Psoas muscle (tissue), 8 donors: ENCODE measurements around the gene JAKMIP3. TPM values are rescaled to one million over a fixed set of nuclear protein-coding genes. Genes with fewer than 3 reads are reported as not detected.
A peak's percentile ranks its signal among the peaks of the same experiment; 100 is the strongest.
"Not testable (repeated sequence)": the region's sequence is repeated elsewhere in the genome, so short reads cannot be mapped to it uniquely, and the experiment has no call there.

Source experiments
- ATAC-seq, 4 donors: fragments of 200-7000 bp; cut with Tn5 transposase; one replicate each; pipeline ENCODE4 v1.9.1; 2020; ENCODE audit warnings: moderate library complexity in 3 of 4, mild to moderate bottlenecking in 2 of 4
- DNase-seq, 2 donors: peaks; one replicate each; pipeline ENCODE4 v3.0.0-alpha.2; 2020
- H3K27ac ChIP-seq: fragments of 200-600 bp; one replicate; pipeline ENCODE4 v1.8.0; 2022
- H3K27me3 ChIP-seq, 3 donors: fragments of 200-600 bp in 1 of 3; one replicate each; pipeline versions ENCODE4 v1.6.1 to v1.8.0; 2013 to 2022; ENCODE audit warnings: low read length in 2 of 3, mild to moderate bottlenecking in 2 of 3, moderate library complexity in 1 of 3; ENCODE audit not compliant: insufficient read depth in 3 of 3
- H3K36me3 ChIP-seq, 2 donors: fragments of 200-600 bp in 1 of 2; one replicate each; pipeline versions ENCODE4 v1.6.1 to v1.8.0; 2013 to 2022; ENCODE audit warnings: low read depth in 1 of 2, mild to moderate bottlenecking in 1 of 2, moderate library complexity in 1 of 2; ENCODE audit not compliant: insufficient read depth in 1 of 2
- H3K4me1 ChIP-seq: fragments of 200-600 bp; one replicate; pipeline ENCODE4 v1.8.0; 2022
- H3K4me3 ChIP-seq: fragments of 200-600 bp; one replicate; pipeline ENCODE4 v1.8.0; 2022; ENCODE audit warnings: mild to moderate bottlenecking
- H3K9me3 ChIP-seq: fragments of 200-600 bp; one replicate; pipeline ENCODE4 v1.8.0; 2022
- CTCF ChIP-seq: fragments of 200-600 bp; IDR thresholded peaks from one replicate; pipeline ENCODE4 v1.8.0; 2022; ENCODE audit warnings: antibody characterized with exemption
- WGBS, 3 donors: extraction: QIAGEN DNeasy Blood & Tissue Kit; methylation state at CpG; one replicate each; pipeline versions ENCODE4 v1.1.6 to v1.1.7; 2013; 5-methylcytosine and 5-hydroxymethylcytosine counted together
- intact Hi-C, 2 donors: fragments of 100-400 bp; cut with DNase I; formaldehyde crosslinking; loops; one replicate each; pipeline versions ENCODE4 v1.11.0 to v1.14.2; 2022
- polyA plus RNA-seq, 3 donors: library from polyadenylated mRNA; stranded (reverse); fragments of 200-250 nt; gene quantifications; one replicate each; pipeline ENCODE4 v1.2.3, GENCODE V29; 2013
- total RNA-seq, 4 donors: library from RNA; stranded (reverse); fragmentation: NEBNext Ultra II Directional in 2 of 4; extraction: Animal tissue kit (Norgen Biotek cat#: 25700) in 2 of 4; gene quantifications; one replicate each; pipeline versions ENCODE4 v1.2.1 to v1.2.4, GENCODE V29; 2021 to 2023
- donor health status: healthy with polysubstance abuse.
- donor health status: DM: no; HTN: no; CAD: no; lungs with moderate emphysema.
- donor health status: Bipolar disorder and iron deficiency.
- donor health status: healthy.
- donor health status: DM: yes; HTN: yes; CAD: no.
- donor health status: DM: no; HTN: no; CAD: no.
- donor health status: DM: no; HTN: no; CAD: no.
- donor health status: DM: yes; HTN: yes; CAD: no.

JAKMIP3 gene
- total and polyA plus RNA-seq, 7 donors: 0.12 to 1.7 (median 0.52) TPM

DNA sequence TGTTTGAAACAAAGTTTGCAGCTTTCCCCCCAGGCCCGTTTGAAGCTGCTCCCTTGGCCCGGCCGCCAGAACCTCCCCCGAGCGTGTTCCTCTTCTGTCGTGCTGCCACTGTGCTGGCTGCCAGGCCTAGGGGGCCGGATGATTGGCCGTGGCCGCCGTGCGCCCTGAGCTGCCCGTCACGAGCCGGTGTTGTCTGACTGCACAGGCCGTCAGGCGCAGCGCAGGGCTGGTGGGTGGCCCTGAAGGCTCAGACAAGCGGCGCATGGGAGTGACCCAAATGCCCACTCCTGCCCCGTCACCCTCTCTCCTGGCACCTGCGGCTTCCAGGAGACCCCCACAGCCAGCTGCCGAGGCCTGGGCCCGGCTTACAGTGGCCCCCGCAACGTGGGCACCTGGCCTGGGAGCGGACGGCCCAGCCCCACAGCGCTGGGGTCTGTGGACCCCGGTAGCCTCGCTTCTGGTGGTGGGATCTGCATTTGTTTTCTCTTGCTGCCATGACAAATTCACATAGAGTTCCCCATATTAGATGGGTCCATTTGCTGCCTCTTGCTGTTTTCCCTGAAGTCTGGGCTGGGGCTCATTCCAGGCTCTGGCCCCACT, 13.1 kb downstream of the JAKMIP3 start:
- TF ChIP-seq CTCF: no peak
- Histone ChIP-seq H3K4me1 (no peaks in the 10 kb centered on the region), H3K27me3 (no peaks in the 10 kb centered on the region), H3K4me3 (no peak overlapping the region), H3K36me3 (no peaks in the 10 kb centered on the region), H3K9me3 (no peaks in the 10 kb centered on the region), H3K27ac (no peak overlapping the region)
- peak in 1 of 2 donors; percentile 52 for DNase-seq
- intact Hi-C loops: no loop called here
- WGBS, 3 donors: 60 to 71% (median 62%) methylated on average over 29 to 30 of the region's 30 CpGs
- peak in 3 of 4 donors; percentile 45 to 67 (median 65) for ATAC-seq

GRCh38 chr10:132084384-132084783, 18.6 kb downstream of the JAKMIP3 start:
- H3K27me3 ChIP-seq, H3K4me3 ChIP-seq, intact Hi-C loops, H3K9me3 ChIP-seq, H3K27ac ChIP-seq, DNase-seq, H3K4me1 ChIP-seq, H3K36me3 ChIP-seq, ATAC-seq: not testable (repeated sequence)
- WGBS, 3 donors: 74 to 85% (median 82%) methylated on average over 2 of the region's 2 CpGs

GRCh38 chr10:132093236-132093635, 27.5 kb downstream of the JAKMIP3 start:
- DNase-seq, ATAC-seq, H3K4me3 ChIP-seq: not testable (repeated sequence)

GRCh38 chr10:132094581-132095234, 29.0 kb downstream of the JAKMIP3 start:
- ATAC-seq (no peak), DNase-seq (no peak)
- H3K27ac ChIP-seq: no peak overlapping the region
- intact Hi-C loops: no loop called here
- 75 to 79% (median 78%) methylated on average over 9 of the region's 9 CpGs for WGBS, 3 donors
- no peaks in the 10 kb centered on the region for H3K9me3 ChIP-seq
- no peaks in the 10 kb centered on the region for H3K27me3 ChIP-seq
- H3K4me3 ChIP-seq: no peak overlapping the region
- TF ChIP-seq CTCF: no peak
- no peaks in the 10 kb centered on the region for H3K36me3 ChIP-seq
- H3K4me1 ChIP-seq: no peaks in the 10 kb centered on the region

More at GRCh38 chr10:132093236-132093635, 27.5 kb downstream of the JAKMIP3 start:
- H3K27ac ChIP-seq, H3K9me3 ChIP-seq, H3K36me3 ChIP-seq, H3K4me1 ChIP-seq, intact Hi-C loops, H3K27me3 ChIP-seq: not testable (repeated sequence)
- 86 to 92% (median 92%) methylated on average over 10 of the region's 10 CpGs for WGBS, 3 donors

GRCh38 chr10:132095403-132096113, 29.8 kb downstream of the JAKMIP3 start:
- Histone ChIP-seq H3K4me3 (no peak overlapping the region), H3K27me3 (no peaks in the 10 kb centered on the region), H3K27ac (peak overlapping the region; percentile 3), H3K4me1 (no peaks in the 10 kb centered on the region), H3K36me3 (no peaks in the 10 kb centered on the region), H3K9me3 (no peaks in the 10 kb centered on the region)
- ATAC-seq: peak in 3 of 4 donors; percentile 31 to 46 (median 44)
- WGBS, 3 donors: 91 to 93% (median 91%) methylated on average over 12 of the region's 12 CpGs
- intact Hi-C loops: no loop called here
- no peak for DNase-seq
- TF ChIP-seq CTCF: no peak
